GM03348 (cell line): ENCODE results near the gene IL2RA.
"Not testable (repeated sequence)": the region's sequence is repeated elsewhere in the genome, so short reads cannot be mapped to it uniquely, and the experiment has no call there.

Experiments used
- DNase-seq: peaks from one replicate; pipeline ENCODE4 v3.0.0; 2012; ENCODE audit warnings: low spot score

The IL2RA gene

GRCh38 chr10:6062101-6062771 is at the start of gene IL2RA:
TSS of gene IL2RA (minus strand) at chr10:6062367. CDS start at chr10:6062151, 216 bp downstream.
- no peak for DNase-seq

GRCh38 chr10:6110136-6110535 is 48.0 kb upstream of the IL2RA start:
- DNase-seq: no peak

GRCh38 chr10:6109444-6109775 is 47.2 kb upstream of the IL2RA start:
- DNase-seq: no peak

GRCh38 chr10:6108631-6109443 is 46.7 kb upstream of the IL2RA start:
- DNase-seq: peak; percentile 56

GRCh38 chr10:6108072-6108471 is 45.9 kb upstream of the IL2RA start:
- no peak for DNase-seq

GRCh38 chr10:6107616-6108015 is 45.4 kb upstream of the IL2RA start:
- DNase-seq: not testable (repeated sequence)

- no peak for DNase-seq
Observed at GRCh38 chr10:6103591-6103990, 41.4 kb upstream of the IL2RA start.

GRCh38 chr10:6102128-6102527 is 40.0 kb upstream of the IL2RA start:
- DNase-seq: no peak

GRCh38 chr10:6101181-6101580 is 39.0 kb upstream of the IL2RA start:
- DNase-seq: no peak

GRCh38 chr10:6100370-6100769 is 38.2 kb upstream of the IL2RA start:
- DNase-seq: no peak

GRCh38 chr10:6098156-6098555 is 36.0 kb upstream of the IL2RA start:
- DNase-seq: no peak

- DNase-seq: no peak
Observed at GRCh38 chr10:6097063-6097462, 34.9 kb upstream of the IL2RA start.

GRCh38 chr10:6095810-6096570 is 33.8 kb upstream of the IL2RA start:
- no peak for DNase-seq

GRCh38 chr10:6092731-6093130 is 30.6 kb upstream of the IL2RA start:
- DNase-seq: no peak

GRCh38 chr10:6091630-6092029 is 29.5 kb upstream of the IL2RA start:
- no peak for DNase-seq

GRCh38 chr10:6089334-6090219 is 27.4 kb upstream of the IL2RA start:
- DNase-seq: peak; percentile 37

- DNase-seq: peak; percentile 98
Observed at GRCh38 chr10:6088721-6089333, 26.7 kb upstream of the IL2RA start, which contains the start of gene RBM17. TSS of gene RBM17 (plus strand) at chr10:6089034. CDS start at chr10:6097066, 8,032 bp downstream.

GRCh38 chr10:6086375-6087233 is 24.4 kb upstream of the IL2RA start:
- DNase-seq: peak; percentile 89

- no peak for DNase-seq
Observed at GRCh38 chr10:6083523-6084475, 21.6 kb upstream of the IL2RA start.
